ENCODE results near the gene ANXA6.

DNA sequence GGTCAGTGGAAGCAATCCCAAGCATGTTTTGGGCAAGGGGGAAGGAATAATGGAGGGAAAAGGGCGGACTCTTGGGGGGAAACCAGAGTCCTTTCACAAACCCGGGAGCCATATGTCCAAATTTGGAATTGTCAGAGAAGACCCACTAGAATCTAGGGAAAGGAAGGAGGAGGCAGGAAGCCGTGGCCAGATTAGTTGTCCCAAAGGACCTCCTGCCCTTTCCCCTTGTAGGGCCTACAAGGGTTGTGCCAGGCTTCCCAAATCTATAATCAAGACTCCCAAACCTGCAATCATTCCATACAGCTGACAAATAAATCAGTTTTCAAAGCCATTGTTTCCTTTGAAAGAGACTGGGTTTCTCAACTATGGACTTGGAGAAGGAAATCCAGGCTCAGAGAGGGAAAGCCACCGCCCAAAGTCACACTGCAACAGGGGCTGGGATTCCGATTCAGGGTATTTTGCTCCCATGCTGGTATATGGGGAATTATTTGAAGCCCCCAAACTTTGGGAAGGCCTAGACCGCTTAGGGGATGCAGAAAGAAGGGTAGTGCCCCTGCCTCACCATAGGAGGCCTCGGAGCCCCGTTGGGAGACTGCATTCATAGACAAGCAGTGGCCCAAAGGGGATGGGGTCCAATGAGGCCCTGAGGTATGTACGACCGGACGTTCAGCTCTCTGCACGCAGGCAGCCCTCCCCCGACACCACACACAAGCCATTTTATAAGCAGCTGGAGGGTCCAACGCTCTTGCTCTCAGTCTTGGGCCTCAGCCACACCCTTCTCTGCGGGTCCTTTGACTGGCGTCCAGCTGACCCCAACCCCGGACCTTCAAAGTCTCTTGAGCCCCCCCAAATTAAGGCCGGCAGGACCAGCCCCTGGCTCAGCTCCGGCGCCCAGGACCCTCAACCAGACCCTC lies 815 bp downstream of the ANXA6 start:
- TF ChIP-seq POLR2A (IDR thresholded peaks at IDR 0.05), result no peak
- TF ChIP-seq POLR2AphosphoS5 (IDR thresholded peaks at IDR 0.05), result no peak
